Measurements from ENCODE around the gene ADH1A. TPM values are rescaled to one million over a fixed set of nuclear protein-coding genes. Genes with fewer than 3 reads are reported as not detected.

ADH1A gene
- polyA plus RNA-seq, 1 of the 3 experiments (the other 2 are of a cell fraction), result not detected

GRCh38 chr4:99324361-99324760 lies 33.6 kb upstream of the ADH1A start:
- DNase-seq, result no peak
- H3K9ac ChIP-seq, result no peak overlapping the region
- no peak overlapping the region for H2AFZ ChIP-seq (ENCODE audit: low read depth)
- H3K79me2 ChIP-seq (ENCODE audit: insufficient read depth), result no peaks in the 10 kb centered on the region
- H4K20me1 ChIP-seq (ENCODE audit: insufficient read depth), result no peaks in the 10 kb centered on the region
- H3K4me1 ChIP-seq (ENCODE audit: control insufficient read depth in 1 of 2, insufficient read depth in 2 of 2, low read depth in 1 of 2, low read length in 1 of 2), result no peaks in the 10 kb centered on the region
- no peaks in the 10 kb centered on the region for H3K9me2 ChIP-seq
- ChIA-PET CTCF (no interaction called here), POLR2A (no interaction called here)
- H3K27ac ChIP-seq (ENCODE audit: low read depth in 2 of 2, low read length in 1 of 2), result no peak overlapping the region
- 4% methylated on average over 1 of the region's 1 CpG for WGBS (ENCODE audit: low lambda C conversion rate)
- no peak overlapping the region for H3K4me2 ChIP-seq
- no peaks in the 10 kb centered on the region for H3K9me3 ChIP-seq
- TF ChIP-seq MXI1 (IDR thresholded peaks at IDR 0.05; ENCODE audit: low read depth, low read length) (no peak), RFX5 (IDR thresholded peaks at IDR 0.05; ENCODE audit: low read length) (no peak), YY1 (IDR thresholded peaks at IDR 0.05; ENCODE audit: low read depth) (no peak), USF2 (IDR thresholded peaks at IDR 0.05; ENCODE audit: borderline replicate concordance, low read depth, low read length) (no peak), GATA2 (CRISPR knock-in tag; IDR thresholded peaks at IDR 0.05) (no peak), EP300 (IDR thresholded peaks at IDR 0.05; ENCODE audit: borderline replicate concordance in 1 of 2, low read depth in 1 of 2, low read length in 1 of 2) (no peak), REST (IDR thresholded peaks at IDR 0.05; ENCODE audit: low read depth, low read length) (no peak), CTCF (IDR thresholded peaks at IDR 0.05) (no peak), TEAD4 (IDR thresholded peaks at IDR 0.05; ENCODE audit: borderline replicate concordance, insufficient read depth) (no peak), USF1 (IDR thresholded peaks at IDR 0.05; ENCODE audit: borderline replicate concordance, low read depth) (no peak), ZBTB33 (IDR thresholded peaks at IDR 0.05; ENCODE audit: borderline replicate concordance, low read depth) (no peak), PBX3 (IDR thresholded peaks at IDR 0.05) (no peak), NRF1 (IDR thresholded peaks at IDR 0.05; ENCODE audit: low read depth, low read length) (no peak), POLR2AphosphoS5 (IDR thresholded peaks at IDR 0.05; ENCODE audit: low read depth, low read length) (no peak), SIN3A (IDR thresholded peaks at IDR 0.05; ENCODE audit: borderline replicate concordance, low read depth, low read length) (no peak), ELF1 (IDR thresholded peaks at IDR 0.05) (no peak), MEF2A (IDR thresholded peaks at IDR 0.05; ENCODE audit: borderline replicate concordance, low read depth) (no peak), RAD21 (IDR thresholded peaks at IDR 0.05; ENCODE audit: low read length) (no peak), FOXM1 (IDR thresholded peaks at IDR 0.05; ENCODE audit: low read depth) (no peak)
- H3K27me3 ChIP-seq (ENCODE audit: insufficient read depth), result no peaks in the 10 kb centered on the region
- H3K4me3 ChIP-seq (ENCODE audit: low read depth in 2 of 2, low read length in 1 of 2), result no peak overlapping the region
- no peaks in the 10 kb centered on the region for H3F3A ChIP-seq (replicated peaks; ENCODE audit: insufficient read depth)
- no peaks in the 10 kb centered on the region for H3K36me3 ChIP-seq (replicated peaks in 1 of 2; ENCODE audit: control insufficient read depth in 1 of 2, insufficient read depth in 2 of 2, low read length in 1 of 2)
